Neural progenitor cell (in vitro differentiated cells): ENCODE measurements around the gene CACNB4. TPM values are rescaled to one million over a fixed set of nuclear protein-coding genes. Genes with fewer than 3 reads are reported as not detected.
"Not testable (repeated sequence)": the region's sequence is repeated elsewhere in the genome, so short reads cannot be mapped to it uniquely, and the experiment has no call there.

Experiments used
- DNase-seq: peaks from one replicate; pipeline ENCODE4 v3.0.0-alpha.2; 2016; ENCODE audit warnings: low spot score
- H2AFZ ChIP-seq: fragments of 200-600 bp; sonication (generic); replicated peaks from 2 replicates; pipeline ENCODE4 v1.6.1; 2016; ENCODE audit warnings: antibody characterized with exemption
- H3F3A ChIP-seq: fragments of 200-600 bp; sonication (generic); 2 replicates; pipeline ENCODE4 v1.6.1; 2016; ENCODE audit warnings: antibody characterized with exemption, low read depth
- H3K27ac ChIP-seq: fragments of 200-600 bp; sonication (generic); 2 replicates; pipeline ENCODE4 v1.5.1; 2016; ENCODE audit warnings: mild to moderate bottlenecking
- H3K27me3 ChIP-seq: fragments of 200-600 bp; sonication (generic); 2 replicates; pipeline ENCODE4 v1.6.1; 2016; ENCODE audit warnings: mild to moderate bottlenecking, moderate library complexity
- H3K36me3 ChIP-seq: fragments of 200-600 bp; sonication (generic); 2 replicates; pipeline ENCODE4 v1.5.1; 2016
- H3K4me1 ChIP-seq: fragments of 200-600 bp; sonication (generic); 2 replicates; pipeline ENCODE4 v1.6.1; 2016; ENCODE audit warnings: mixed run types
- H3K4me2 ChIP-seq: fragments of 200-600 bp; sonication (generic); 2 replicates; pipeline ENCODE4 v1.6.1; 2016
- H3K4me3 ChIP-seq: fragments of 200-600 bp; sonication (generic); 2 replicates; pipeline ENCODE4 v1.5.1; 2016
- H3K79me2 ChIP-seq: fragments of 200-600 bp; sonication (generic); 2 replicates; pipeline ENCODE4 v1.6.1; 2016; ENCODE audit warnings: low read depth
- H3K9ac ChIP-seq: fragments of 200-600 bp; sonication (generic); 2 replicates; pipeline ENCODE4 v1.6.1; 2016
- H3K9me3 ChIP-seq: fragments of 200-600 bp; sonication (generic); 2 replicates; pipeline ENCODE4 v1.5.1; 2016; ENCODE audit warnings: low read depth
- H4K20me1 ChIP-seq: fragments of 200-600 bp; sonication (generic); 2 replicates; pipeline ENCODE4 v1.6.1; 2016; ENCODE audit warnings: low read depth
- H3K27ac Mint-ChIP-seq: 3 replicates; pipeline ENCODE4 v1.8.0; 2021; ENCODE audit warnings: mixed read lengths
- H3K27me3 Mint-ChIP-seq: 2 replicates; pipeline ENCODE4 v1.8.0; 2022; ENCODE audit warnings: low read depth, mild to moderate bottlenecking, inconsistent platforms, moderate library complexity, mixed read lengths; ENCODE audit not compliant: insufficient read depth
- H3K36me3 Mint-ChIP-seq: 3 replicates; pipeline ENCODE4 v1.8.0; 2021; ENCODE audit warnings: mixed read lengths
- H3K4me1 Mint-ChIP-seq: 3 replicates; pipeline ENCODE4 v1.8.0; 2021; ENCODE audit warnings: mixed read lengths
- H3K4me3 Mint-ChIP-seq: 3 replicates; pipeline ENCODE4 v1.8.0; 2021; ENCODE audit warnings: mild to moderate bottlenecking, moderate library complexity, mixed read lengths
- H3K9me3 Mint-ChIP-seq: 3 replicates; pipeline ENCODE4 v1.8.0; 2020; ENCODE audit warnings: mixed read lengths
- EZH2 ChIP-seq: fragments of 200-600 bp; sonication (generic); IDR thresholded peaks from 2 replicates; pipeline ENCODE4 v1.6.1; 2017; ENCODE audit warnings: antibody characterized with exemption, mild to moderate bottlenecking, moderate library complexity
- EZH2phosphoT487 ChIP-seq: fragments of 200-600 bp; sonication (generic); IDR thresholded peaks from 2 replicates; pipeline ENCODE4 v1.6.1; 2017; ENCODE audit warnings: antibody characterized with exemption
- total RNA-seq: library from RNA; depleted of rRNA; stranded (reverse); fragments of >200 nt; gene quantifications from 2 replicates; pipeline ENCODE4 v1.2.3, GENCODE V29; 2015; ENCODE audit warnings: low replicate concordance
- TF ChIP-seq, protein P1 (sequence below): fragments of 200-600 bp; sonication (generic); IDR thresholded peaks from 2 replicates; pipeline ENCODE4 v1.5.1; 2017; ENCODE audit warnings: antibody characterized with exemption, mild to moderate bottlenecking

Gene CACNB4
- total RNA-seq, 1 donor from 2014 or later = 14.2 TPM

DNA sequence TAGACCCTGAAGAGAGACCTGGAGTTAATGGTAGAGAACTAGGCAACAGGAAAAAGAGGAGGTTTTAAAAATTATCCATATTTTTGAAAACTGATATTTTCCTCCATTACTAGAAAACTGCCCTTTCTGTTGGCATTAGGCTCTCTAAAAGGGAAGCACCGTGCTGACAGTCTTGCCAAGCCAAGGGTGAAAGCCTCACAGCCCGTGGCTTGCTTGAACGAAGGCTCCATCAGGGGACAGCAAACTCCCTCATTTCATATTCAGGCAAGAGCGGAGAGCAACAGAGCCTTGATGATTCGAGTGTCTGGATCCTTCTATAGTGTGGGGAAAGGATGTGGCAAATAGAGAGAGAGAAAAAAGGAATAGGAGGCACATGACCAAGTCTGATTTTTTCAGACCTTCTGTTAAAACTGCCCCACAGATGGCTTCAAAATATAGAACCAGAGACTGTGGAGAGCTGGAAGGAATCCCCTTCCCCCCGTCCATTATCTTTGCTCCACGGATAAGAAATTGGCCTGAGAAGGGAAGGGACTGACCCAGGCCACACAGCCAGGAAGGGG lies 67.0 kb downstream of the CACNB4 start:
- Histone ChIP-seq H3K27ac (no peak overlapping the region), H3K4me2 (no peak overlapping the region)
- peaks cover 2% of the 10 kb centered on the region for H3K27me3 Mint-ChIP-seq

DNA sequence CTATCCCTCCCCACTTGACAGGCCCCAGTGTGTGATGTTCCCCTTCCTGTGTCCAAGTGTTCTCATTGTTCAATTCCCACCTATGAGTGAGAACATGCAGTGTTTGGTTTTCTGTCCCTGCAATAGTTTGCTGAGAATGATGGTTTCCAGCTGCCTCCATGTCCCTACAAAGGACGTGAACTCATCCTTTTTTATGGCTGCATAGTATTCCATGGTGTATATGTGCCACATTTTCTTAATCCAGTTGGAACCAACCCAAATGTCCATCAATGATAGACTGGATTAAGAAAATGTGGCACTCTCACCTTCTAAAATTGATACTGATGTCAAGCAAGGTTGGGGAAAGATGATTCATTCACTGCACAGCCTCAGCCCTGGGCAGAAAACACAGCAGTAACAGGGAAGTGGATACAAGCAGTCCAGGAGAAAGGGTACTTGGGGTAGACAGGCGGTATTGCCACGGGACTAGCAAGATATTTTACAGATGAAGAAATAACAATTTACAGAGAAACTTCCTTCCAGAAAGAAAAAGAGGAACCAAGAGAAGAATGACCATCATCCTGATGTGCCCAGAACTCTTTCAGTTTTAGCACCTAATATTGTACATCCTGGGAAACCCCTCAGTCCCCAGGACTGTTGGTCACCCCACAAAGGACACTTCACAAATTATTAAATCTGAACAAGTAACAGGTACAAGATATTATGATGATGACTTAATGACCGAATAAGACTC lies 68.1 kb downstream of the CACNB4 start:
- peaks cover 17% of the 10 kb centered on the region for H3K4me1 Mint-ChIP-seq
- DNase-seq, H3K4me2 ChIP-seq, H3K36me3 ChIP-seq, H3K79me2 ChIP-seq, H3K36me3 Mint-ChIP-seq, H3K9me3 ChIP-seq, H3K9me3 Mint-ChIP-seq, H3K27ac ChIP-seq, H3K27ac Mint-ChIP-seq, H3K4me3 Mint-ChIP-seq, H2AFZ ChIP-seq, H3K4me3 ChIP-seq, H3K27me3 Mint-ChIP-seq, H3K9ac ChIP-seq: not testable (repeated sequence)
- Histone ChIP-seq H3F3A (peaks cover 17% of the 10 kb centered on the region), H4K20me1 (peaks cover 11% of the 10 kb centered on the region), H3K4me1 (peaks cover 17% of the 10 kb centered on the region), H3K27me3 (peaks cover 68% of the 10 kb centered on the region)

More for the DNA sequence above, 67.0 kb downstream of the CACNB4 start:
- H2AFZ ChIP-seq = no peak overlapping the region
- Mint-ChIP-seq H3K9me3 (no peaks in the 10 kb centered on the region), H3K4me1 (peaks cover 17% of the 10 kb centered on the region), H3K36me3 (no peaks in the 10 kb centered on the region), H3K27ac (no peak overlapping the region), H3K4me3 (no peak overlapping the region)
- peaks cover 17% of the 10 kb centered on the region for H3K4me1 ChIP-seq
- H4K20me1 ChIP-seq = peaks cover 14% of the 10 kb centered on the region
- DNase-seq = no peak
- no peaks in the 10 kb centered on the region for H3K36me3 ChIP-seq
- peaks cover 78% of the 10 kb centered on the region for H3K27me3 ChIP-seq
- TF ChIP-seq, protein P1, sequence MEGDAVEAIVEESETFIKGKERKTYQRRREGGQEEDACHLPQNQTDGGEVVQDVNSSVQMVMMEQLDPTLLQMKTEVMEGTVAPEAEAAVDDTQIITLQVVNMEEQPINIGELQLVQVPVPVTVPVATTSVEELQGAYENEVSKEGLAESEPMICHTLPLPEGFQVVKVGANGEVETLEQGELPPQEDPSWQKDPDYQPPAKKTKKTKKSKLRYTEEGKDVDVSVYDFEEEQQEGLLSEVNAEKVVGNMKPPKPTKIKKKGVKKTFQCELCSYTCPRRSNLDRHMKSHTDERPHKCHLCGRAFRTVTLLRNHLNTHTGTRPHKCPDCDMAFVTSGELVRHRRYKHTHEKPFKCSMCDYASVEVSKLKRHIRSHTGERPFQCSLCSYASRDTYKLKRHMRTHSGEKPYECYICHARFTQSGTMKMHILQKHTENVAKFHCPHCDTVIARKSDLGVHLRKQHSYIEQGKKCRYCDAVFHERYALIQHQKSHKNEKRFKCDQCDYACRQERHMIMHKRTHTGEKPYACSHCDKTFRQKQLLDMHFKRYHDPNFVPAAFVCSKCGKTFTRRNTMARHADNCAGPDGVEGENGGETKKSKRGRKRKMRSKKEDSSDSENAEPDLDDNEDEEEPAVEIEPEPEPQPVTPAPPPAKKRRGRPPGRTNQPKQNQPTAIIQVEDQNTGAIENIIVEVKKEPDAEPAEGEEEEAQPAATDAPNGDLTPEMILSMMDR = no peak
- TF ChIP-seq EZH2phosphoT487 (no peak), EZH2 (no peak)
- H3K4me3 ChIP-seq = no peak overlapping the region
- no peaks in the 10 kb centered on the region for H3K79me2 ChIP-seq
- peaks cover 17% of the 10 kb centered on the region for H3F3A ChIP-seq
- no peaks in the 10 kb centered on the region for H3K9me3 ChIP-seq
- no peak overlapping the region for H3K9ac ChIP-seq

DNA sequence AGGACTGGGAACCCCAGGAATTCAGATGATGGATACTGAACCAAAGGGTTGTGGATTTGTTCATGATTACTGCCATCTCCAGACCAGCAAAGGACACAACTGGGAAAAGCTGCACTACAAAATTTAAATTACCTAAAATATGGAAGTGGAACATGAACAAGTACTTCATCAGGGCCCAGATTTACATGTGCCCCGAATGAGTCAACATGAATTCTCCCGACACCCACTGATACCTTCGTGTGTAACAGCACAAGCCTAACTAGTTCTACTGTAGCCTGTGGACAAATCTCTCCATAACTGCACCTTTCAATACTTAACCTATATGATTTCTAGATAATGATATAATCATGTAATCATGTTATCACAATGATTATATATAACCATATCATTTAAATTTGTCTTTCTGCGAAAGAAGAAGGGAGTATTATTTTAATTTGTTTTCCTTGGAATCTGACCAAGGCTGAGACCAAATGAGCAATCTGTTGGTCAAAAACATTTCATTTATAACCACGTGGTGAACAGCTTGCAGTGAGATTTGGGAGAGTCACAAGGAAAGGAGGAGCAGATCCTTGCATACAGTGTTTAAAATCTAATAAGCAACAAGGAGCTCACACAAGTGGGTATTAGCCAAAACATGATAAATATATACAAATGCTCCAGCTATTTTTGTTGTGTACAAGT lies 70.5 kb downstream of the CACNB4 start:
- Mint-ChIP-seq H3K27me3 (peaks cover 2% of the 10 kb centered on the region), H3K4me1 (peaks cover 2% of the 10 kb centered on the region), H3K9me3 (no peaks in the 10 kb centered on the region), H3K27ac (no peak overlapping the region), H3K36me3 (no peaks in the 10 kb centered on the region), H3K4me3 (no peak overlapping the region)
- no peak overlapping the region for H3K9ac ChIP-seq
- TF ChIP-seq, protein P1 = no peak
- TF ChIP-seq EZH2phosphoT487 (no peak), EZH2 (no peak)
- H3K9me3 ChIP-seq = no peaks in the 10 kb centered on the region
- H3K27me3 ChIP-seq = peaks cover 43% of the 10 kb centered on the region
- no peaks in the 10 kb centered on the region for H3K79me2 ChIP-seq
- H2AFZ ChIP-seq = no peak overlapping the region
- peaks cover 1% of the 10 kb centered on the region for H3K4me1 ChIP-seq
- H3K36me3 ChIP-seq = no peaks in the 10 kb centered on the region
- H4K20me1 ChIP-seq = peaks cover 2% of the 10 kb centered on the region
- DNase-seq = no peak
- no peak overlapping the region for H3K4me3 ChIP-seq
- H3F3A ChIP-seq = peaks cover under 1% of the 10 kb centered on the region
- no peak overlapping the region for H3K4me2 ChIP-seq
- H3K27ac ChIP-seq = no peak overlapping the region
